WTC11 (cell line): ENCODE results near the gene MELK. TPM values are rescaled to one million over a fixed set of nuclear protein-coding genes. Genes with fewer than 3 reads are reported as not detected.

Experiments
- ATAC-seq: fragments of 200-7000 bp; cut with Tn5 transposase; 2 replicates; pipeline ENCODE4 v1.10.0; 2021; ENCODE audit warnings: mild to moderate bottlenecking, moderate library complexity
- CTCF ChIA-PET: fragments of 300-600 bp; sonication (Branson Sonifier 250); formaldehyde crosslinking; loops from one replicate; lab custom pipeline; 2021; ENCODE audit warnings: antibody characterized with exemption; lab: Charles Lee
- POLR2A ChIA-PET: fragments of 350-600 bp; sonication (Branson Sonifier 250); formaldehyde crosslinking; loops from one replicate; lab custom pipeline; 2021; ENCODE audit warnings: antibody characterized with exemption; lab: Charles Lee
- DNase-seq: peaks from one replicate; pipeline ENCODE4 v3.0.0; 2021; ENCODE audit warnings: low spot score
- H3K27ac Mint-ChIP-seq: 2 replicates; pipeline ENCODE4 v1.8.0; 2021; ENCODE audit warnings: mixed read lengths
- H3K27me3 Mint-ChIP-seq: 2 replicates; pipeline ENCODE4 v1.8.0; 2021; ENCODE audit warnings: low read depth, mild to moderate bottlenecking, moderate library complexity, mixed read lengths
- H3K36me3 Mint-ChIP-seq: 2 replicates; pipeline ENCODE4 v1.8.0; 2021; ENCODE audit warnings: mixed read lengths
- H3K4me1 Mint-ChIP-seq: 2 replicates; pipeline ENCODE4 v1.8.0; 2022; ENCODE audit warnings: mixed read lengths
- H3K4me3 Mint-ChIP-seq: 2 replicates; pipeline ENCODE4 v1.8.0; 2021; ENCODE audit warnings: mild to moderate bottlenecking, moderate library complexity, mixed read lengths
- H3K9me3 Mint-ChIP-seq: 2 replicates; pipeline ENCODE4 v1.8.0; 2021; ENCODE audit warnings: mixed read lengths
- CREM ChIP-seq: sonication (generic); formaldehyde crosslinking; IDR thresholded peaks from 2 replicates; pipeline ENCODE4 v1.8.1; 2022; ENCODE audit warnings: mild to moderate bottlenecking, missing genetic modification reagents, moderate library complexity
- FOXP1 ChIP-seq: sonication (generic); formaldehyde crosslinking; IDR thresholded peaks from 2 replicates; pipeline ENCODE4 v1.8.0; 2022; ENCODE audit warnings: missing genetic modification reagents, mild to moderate bottlenecking, moderate library complexity, borderline replicate concordance
- MXD4 ChIP-seq: fragments of 250-450 bp; sonication (Bioruptor Pico); IDR thresholded peaks from 2 replicates; pipeline ENCODE4 v1.8.0; 2021; ENCODE audit warnings: mild to moderate bottlenecking, moderate library complexity, borderline replicate concordance
- MYBL2 ChIP-seq: sonication (generic); formaldehyde crosslinking; IDR thresholded peaks from 2 replicates; pipeline ENCODE4 v1.8.1; 2023; ENCODE audit warnings: mild to moderate bottlenecking, moderate library complexity, missing genetic modification reagents
- OVOL2 ChIP-seq: fragments of 250-450 bp; sonication (Bioruptor Pico); IDR thresholded peaks from 2 replicates; pipeline ENCODE4 v1.9.0; 2021; ENCODE audit warnings: mild to moderate bottlenecking, borderline replicate concordance
- PRRX2 ChIP-seq: fragments of 250-450 bp; sonication (Bioruptor Pico); IDR thresholded peaks from 2 replicates; pipeline ENCODE4 v1.8.0; 2021; ENCODE audit warnings: mild to moderate bottlenecking
- RORB ChIP-seq: fragments of 250-450 bp; sonication (Bioruptor Pico); IDR thresholded peaks from 2 replicates; pipeline ENCODE4 v1.9.0; 2021; ENCODE audit warnings: mild to moderate bottlenecking
- ZBTB21 ChIP-seq: sonication (generic); formaldehyde crosslinking; IDR thresholded peaks from 2 replicates; pipeline ENCODE4 v1.8.1; 2023; ENCODE audit warnings: mild to moderate bottlenecking, missing genetic modification reagents, borderline replicate concordance
- ZNF396 ChIP-seq: fragments of 250-450 bp; sonication (Bioruptor Pico); IDR thresholded peaks from 2 replicates; pipeline ENCODE4 v1.8.0; 2021; ENCODE audit warnings: mild to moderate bottlenecking, moderate library complexity, borderline replicate concordance
- total RNA-seq: library from RNA; stranded (reverse); gene quantifications from 3 replicates; pipeline ENCODE4 v1.2.3, GENCODE V29; 2021
- TF ChIP-seq, protein P1 (sequence below): fragments of 200-600 bp; IDR thresholded peaks from 2 replicates; pipeline ENCODE4 v1.8.0; 2022; ENCODE audit warnings: antibody characterized with exemption
- TF ChIP-seq, protein P2 (sequence below): sonication (generic); formaldehyde crosslinking; conservative IDR thresholded peaks from 2 replicates; pipeline ENCODE4 v1.8.1; 2022; ENCODE audit warnings: mild to moderate bottlenecking, missing genetic modification reagents
- TF ChIP-seq, protein P3 (sequence below): sonication (generic); formaldehyde crosslinking; IDR thresholded peaks from 2 replicates; pipeline ENCODE4 v1.8.0; 2022; ENCODE audit warnings: missing genetic modification reagents
- TF ChIP-seq, protein P4 (sequence below): sonication (generic); formaldehyde crosslinking; conservative IDR thresholded peaks from 2 replicates; pipeline ENCODE4 v1.8.1; 2023; ENCODE audit warnings: mild to moderate bottlenecking, low read depth, missing genetic modification reagents, moderate library complexity
- TF ChIP-seq, protein P5 (sequence below): fragments of 250-450 bp; sonication (Bioruptor Pico); conservative IDR thresholded peaks from 2 replicates; pipeline ENCODE4 v1.9.0; 2021; ENCODE audit warnings: mild to moderate bottlenecking
- TF ChIP-seq, protein P6 (sequence below): sonication (generic); formaldehyde crosslinking; IDR thresholded peaks from 2 replicates; pipeline ENCODE4 v1.8.1; 2023; ENCODE audit warnings: mild to moderate bottlenecking, moderate library complexity, missing genetic modification reagents
- TF ChIP-seq, protein P7 (sequence below): sonication (generic); formaldehyde crosslinking; IDR thresholded peaks from 2 replicates; pipeline ENCODE4 v1.8.1; 2023; ENCODE audit warnings: mild to moderate bottlenecking, missing genetic modification reagents
- TF ChIP-seq, protein P8 (sequence below): sonication (generic); formaldehyde crosslinking; IDR thresholded peaks from 2 replicates; pipeline ENCODE4 v1.8.1; 2022; ENCODE audit warnings: low read depth, mild to moderate bottlenecking, moderate library complexity, missing genetic modification reagents, borderline replicate concordance

Gene MELK
- total RNA-seq, 1 experiment from 2014 or later = 53.2 TPM

DNA sequence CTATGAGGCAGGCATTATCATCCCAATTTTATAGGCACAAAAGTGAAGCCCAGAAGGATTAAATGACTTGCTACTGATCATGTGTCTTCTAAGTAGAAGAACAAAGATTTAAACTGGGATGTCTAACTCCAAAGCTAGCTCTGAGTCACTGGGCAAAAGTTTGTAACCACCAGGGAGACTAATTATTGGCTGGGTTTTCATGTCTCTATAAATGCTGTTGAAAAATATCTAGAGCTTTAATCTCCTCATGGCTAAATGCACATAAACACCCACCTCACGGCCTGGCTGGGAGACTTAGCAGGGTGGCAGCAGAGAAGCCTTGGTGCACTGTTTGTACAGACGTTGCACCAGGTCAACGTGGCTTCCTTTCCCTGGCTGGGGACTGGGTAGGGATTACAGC, 144.6 kb downstream of the MELK start:
- ChIA-PET CTCF (no interaction called here), POLR2A (no interaction called here)
- peaks cover 9% of the 10 kb centered on the region for H3K9me3 Mint-ChIP-seq
- no peak for DNase-seq
- H3K27ac Mint-ChIP-seq = no peak overlapping the region
- no peak for ATAC-seq
- no peaks in the 10 kb centered on the region for H3K36me3 Mint-ChIP-seq
- H3K4me3 Mint-ChIP-seq = no peak overlapping the region
- H3K4me1 Mint-ChIP-seq = no peaks in the 10 kb centered on the region
- H3K27me3 Mint-ChIP-seq = no peaks in the 10 kb centered on the region; the same call in 1 of the 2 replicates
- TF ChIP-seq, protein P1, sequence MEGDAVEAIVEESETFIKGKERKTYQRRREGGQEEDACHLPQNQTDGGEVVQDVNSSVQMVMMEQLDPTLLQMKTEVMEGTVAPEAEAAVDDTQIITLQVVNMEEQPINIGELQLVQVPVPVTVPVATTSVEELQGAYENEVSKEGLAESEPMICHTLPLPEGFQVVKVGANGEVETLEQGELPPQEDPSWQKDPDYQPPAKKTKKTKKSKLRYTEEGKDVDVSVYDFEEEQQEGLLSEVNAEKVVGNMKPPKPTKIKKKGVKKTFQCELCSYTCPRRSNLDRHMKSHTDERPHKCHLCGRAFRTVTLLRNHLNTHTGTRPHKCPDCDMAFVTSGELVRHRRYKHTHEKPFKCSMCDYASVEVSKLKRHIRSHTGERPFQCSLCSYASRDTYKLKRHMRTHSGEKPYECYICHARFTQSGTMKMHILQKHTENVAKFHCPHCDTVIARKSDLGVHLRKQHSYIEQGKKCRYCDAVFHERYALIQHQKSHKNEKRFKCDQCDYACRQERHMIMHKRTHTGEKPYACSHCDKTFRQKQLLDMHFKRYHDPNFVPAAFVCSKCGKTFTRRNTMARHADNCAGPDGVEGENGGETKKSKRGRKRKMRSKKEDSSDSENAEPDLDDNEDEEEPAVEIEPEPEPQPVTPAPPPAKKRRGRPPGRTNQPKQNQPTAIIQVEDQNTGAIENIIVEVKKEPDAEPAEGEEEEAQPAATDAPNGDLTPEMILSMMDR = no peak
- TF ChIP-seq, protein P2, sequence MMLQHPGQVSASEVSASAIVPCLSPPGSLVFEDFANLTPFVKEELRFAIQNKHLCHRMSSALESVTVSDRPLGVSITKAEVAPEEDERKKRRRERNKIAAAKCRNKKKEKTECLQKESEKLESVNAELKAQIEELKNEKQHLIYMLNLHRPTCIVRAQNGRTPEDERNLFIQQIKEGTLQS (CRISPR knock-in tag) = no peak
- no peak for TF ChIP-seq CREM (CRISPR knock-in tag)
- TF ChIP-seq MYBL2 (CRISPR knock-in tag) = no peak
- TF ChIP-seq ZBTB21 (CRISPR knock-in tag) = no peak
- TF ChIP-seq, protein P3, sequence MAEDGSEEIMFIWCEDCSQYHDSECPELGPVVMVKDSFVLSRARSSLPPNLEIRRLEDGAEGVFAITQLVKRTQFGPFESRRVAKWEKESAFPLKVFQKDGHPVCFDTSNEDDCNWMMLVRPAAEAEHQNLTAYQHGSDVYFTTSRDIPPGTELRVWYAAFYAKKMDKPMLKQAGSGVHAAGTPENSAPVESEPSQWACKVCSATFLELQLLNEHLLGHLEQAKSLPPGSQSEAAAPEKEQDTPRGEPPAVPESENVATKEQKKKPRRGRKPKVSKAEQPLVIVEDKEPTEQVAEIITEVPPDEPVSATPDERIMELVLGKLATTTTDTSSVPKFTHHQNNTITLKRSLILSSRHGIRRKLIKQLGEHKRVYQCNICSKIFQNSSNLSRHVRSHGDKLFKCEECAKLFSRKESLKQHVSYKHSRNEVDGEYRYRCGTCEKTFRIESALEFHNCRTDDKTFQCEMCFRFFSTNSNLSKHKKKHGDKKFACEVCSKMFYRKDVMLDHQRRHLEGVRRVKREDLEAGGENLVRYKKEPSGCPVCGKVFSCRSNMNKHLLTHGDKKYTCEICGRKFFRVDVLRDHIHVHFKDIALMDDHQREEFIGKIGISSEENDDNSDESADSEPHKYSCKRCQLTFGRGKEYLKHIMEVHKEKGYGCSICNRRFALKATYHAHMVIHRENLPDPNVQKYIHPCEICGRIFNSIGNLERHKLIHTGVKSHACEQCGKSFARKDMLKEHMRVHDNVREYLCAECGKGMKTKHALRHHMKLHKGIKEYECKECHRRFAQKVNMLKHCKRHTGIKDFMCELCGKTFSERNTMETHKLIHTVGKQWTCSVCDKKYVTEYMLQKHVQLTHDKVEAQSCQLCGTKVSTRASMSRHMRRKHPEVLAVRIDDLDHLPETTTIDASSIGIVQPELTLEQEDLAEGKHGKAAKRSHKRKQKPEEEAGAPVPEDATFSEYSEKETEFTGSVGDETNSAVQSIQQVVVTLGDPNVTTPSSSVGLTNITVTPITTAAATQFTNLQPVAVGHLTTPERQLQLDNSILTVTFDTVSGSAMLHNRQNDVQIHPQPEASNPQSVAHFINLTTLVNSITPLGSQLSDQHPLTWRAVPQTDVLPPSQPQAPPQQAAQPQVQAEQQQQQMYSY (CRISPR knock-in tag) = no peak
- TF ChIP-seq, protein P4, sequence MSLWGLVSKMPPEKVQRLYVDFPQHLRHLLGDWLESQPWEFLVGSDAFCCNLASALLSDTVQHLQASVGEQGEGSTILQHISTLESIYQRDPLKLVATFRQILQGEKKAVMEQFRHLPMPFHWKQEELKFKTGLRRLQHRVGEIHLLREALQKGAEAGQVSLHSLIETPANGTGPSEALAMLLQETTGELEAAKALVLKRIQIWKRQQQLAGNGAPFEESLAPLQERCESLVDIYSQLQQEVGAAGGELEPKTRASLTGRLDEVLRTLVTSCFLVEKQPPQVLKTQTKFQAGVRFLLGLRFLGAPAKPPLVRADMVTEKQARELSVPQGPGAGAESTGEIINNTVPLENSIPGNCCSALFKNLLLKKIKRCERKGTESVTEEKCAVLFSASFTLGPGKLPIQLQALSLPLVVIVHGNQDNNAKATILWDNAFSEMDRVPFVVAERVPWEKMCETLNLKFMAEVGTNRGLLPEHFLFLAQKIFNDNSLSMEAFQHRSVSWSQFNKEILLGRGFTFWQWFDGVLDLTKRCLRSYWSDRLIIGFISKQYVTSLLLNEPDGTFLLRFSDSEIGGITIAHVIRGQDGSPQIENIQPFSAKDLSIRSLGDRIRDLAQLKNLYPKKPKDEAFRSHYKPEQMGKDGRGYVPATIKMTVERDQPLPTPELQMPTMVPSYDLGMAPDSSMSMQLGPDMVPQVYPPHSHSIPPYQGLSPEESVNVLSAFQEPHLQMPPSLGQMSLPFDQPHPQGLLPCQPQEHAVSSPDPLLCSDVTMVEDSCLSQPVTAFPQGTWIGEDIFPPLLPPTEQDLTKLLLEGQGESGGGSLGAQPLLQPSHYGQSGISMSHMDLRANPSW (CRISPR knock-in tag) = no peak
- no peak for TF ChIP-seq OVOL2
- no peak for TF ChIP-seq RORB
- TF ChIP-seq, protein P5, sequence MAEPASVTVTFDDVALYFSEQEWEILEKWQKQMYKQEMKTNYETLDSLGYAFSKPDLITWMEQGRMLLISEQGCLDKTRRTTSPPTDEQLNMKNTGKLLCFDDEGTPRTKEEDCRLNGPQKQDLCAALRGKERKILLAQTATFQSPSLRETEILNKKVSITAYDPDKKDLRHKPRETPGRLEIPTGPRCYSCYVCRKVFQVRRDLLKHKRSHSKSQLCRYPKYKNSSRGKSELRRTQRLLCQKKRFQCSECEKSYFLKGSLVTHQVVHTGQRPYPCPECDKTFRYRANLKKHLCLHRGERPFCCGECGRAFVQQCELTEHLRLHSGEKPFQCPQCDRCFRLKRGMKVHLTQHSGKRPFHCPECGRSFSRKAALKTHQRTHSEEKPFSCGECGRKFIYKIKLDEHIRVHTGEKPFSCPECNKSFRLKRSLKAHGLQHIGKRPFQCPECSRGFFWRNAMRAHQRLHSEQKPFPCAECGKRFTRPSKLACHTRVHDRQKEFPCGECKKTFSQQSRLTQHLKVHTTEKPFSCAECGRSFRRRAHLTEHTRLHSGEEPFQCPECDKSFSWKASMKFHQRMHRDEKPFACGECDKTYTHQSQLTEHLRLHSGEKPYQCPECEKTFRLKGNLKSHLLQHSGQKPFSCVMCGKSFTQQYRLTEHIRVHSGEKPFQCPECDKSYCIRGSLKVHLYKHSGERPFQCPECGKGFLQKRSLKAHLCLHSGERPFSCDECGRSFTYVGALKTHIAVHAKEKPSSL (CRISPR knock-in tag) = no peak
- TF ChIP-seq, protein P6, sequence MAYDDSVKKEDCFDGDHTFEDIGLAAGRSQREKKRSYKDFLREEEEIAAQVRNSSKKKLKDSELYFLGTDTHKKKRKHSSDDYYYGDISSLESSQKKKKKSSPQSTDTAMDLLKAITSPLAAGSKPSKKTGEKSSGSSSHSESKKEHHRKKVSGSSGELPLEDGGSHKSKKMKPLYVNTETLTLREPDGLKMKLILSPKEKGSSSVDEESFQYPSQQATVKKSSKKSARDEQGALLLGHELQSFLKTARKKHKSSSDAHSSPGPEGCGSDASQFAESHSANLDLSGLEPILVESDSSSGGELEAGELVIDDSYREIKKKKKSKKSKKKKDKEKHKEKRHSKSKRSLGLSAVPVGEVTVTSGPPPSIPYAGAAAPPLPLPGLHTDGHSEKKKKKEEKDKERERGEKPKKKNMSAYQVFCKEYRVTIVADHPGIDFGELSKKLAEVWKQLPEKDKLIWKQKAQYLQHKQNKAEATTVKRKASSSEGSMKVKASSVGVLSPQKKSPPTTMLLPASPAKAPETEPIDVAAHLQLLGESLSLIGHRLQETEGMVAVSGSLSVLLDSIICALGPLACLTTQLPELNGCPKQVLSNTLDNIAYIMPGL (CRISPR knock-in tag) = no peak
- TF ChIP-seq ZNF396 (CRISPR knock-in tag) = no peak
- TF ChIP-seq, protein P7, sequence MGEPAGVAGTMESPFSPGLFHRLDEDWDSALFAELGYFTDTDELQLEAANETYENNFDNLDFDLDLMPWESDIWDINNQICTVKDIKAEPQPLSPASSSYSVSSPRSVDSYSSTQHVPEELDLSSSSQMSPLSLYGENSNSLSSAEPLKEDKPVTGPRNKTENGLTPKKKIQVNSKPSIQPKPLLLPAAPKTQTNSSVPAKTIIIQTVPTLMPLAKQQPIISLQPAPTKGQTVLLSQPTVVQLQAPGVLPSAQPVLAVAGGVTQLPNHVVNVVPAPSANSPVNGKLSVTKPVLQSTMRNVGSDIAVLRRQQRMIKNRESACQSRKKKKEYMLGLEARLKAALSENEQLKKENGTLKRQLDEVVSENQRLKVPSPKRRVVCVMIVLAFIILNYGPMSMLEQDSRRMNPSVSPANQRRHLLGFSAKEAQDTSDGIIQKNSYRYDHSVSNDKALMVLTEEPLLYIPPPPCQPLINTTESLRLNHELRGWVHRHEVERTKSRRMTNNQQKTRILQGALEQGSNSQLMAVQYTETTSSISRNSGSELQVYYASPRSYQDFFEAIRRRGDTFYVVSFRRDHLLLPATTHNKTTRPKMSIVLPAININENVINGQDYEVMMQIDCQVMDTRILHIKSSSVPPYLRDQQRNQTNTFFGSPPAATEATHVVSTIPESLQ (CRISPR knock-in tag) = no peak
- TF ChIP-seq FOXP1 (CRISPR knock-in tag) = no peak
- TF ChIP-seq, protein P8, sequence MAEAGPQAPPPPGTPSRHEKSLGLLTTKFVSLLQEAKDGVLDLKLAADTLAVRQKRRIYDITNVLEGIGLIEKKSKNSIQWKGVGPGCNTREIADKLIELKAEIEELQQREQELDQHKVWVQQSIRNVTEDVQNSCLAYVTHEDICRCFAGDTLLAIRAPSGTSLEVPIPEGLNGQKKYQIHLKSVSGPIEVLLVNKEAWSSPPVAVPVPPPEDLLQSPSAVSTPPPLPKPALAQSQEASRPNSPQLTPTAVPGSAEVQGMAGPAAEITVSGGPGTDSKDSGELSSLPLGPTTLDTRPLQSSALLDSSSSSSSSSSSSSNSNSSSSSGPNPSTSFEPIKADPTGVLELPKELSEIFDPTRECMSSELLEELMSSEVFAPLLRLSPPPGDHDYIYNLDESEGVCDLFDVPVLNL (CRISPR knock-in tag) = no peak
- TF ChIP-seq PRRX2 (CRISPR knock-in tag) = no peak
- TF ChIP-seq MXD4 (CRISPR knock-in tag) = no peak
- TF ChIP-seq, all 79 proteins: peak for 0
